Astrocyte (in vitro differentiated cells and primary cell): ENCODE measurements around the gene GH1. TPM values are rescaled to one million over a fixed set of nuclear protein-coding genes. Genes with fewer than 3 reads are reported as not detected.
"Not testable (repeated sequence)": the region's sequence is repeated elsewhere in the genome, so short reads cannot be mapped to it uniquely, and the experiment has no call there.

Source experiments
- DNase-seq: peaks from one replicate; pipeline ENCODE4 v3.0.0-alpha.2; 2010; ENCODE audit warnings: low read depth
- FAIRE-seq: peaks from 2 replicates; lab custom pipeline; 2011; peaks lifted over from hg19 to GRCh38; lab: Jason Lieb, UNC
- H2AFZ ChIP-seq: 2 replicates; pipeline ENCODE4 v1.6.0; 2012; ENCODE audit warnings: low read depth, low read length, inconsistent platforms
- H3K27ac ChIP-seq: 2 replicates; pipeline ENCODE4 v1.5.1; 2011; ENCODE audit warnings: low read depth, low read length, inconsistent platforms
- H3K27me3 ChIP-seq: 2 replicates; pipeline ENCODE4 v1.6.0; 2011; ENCODE audit warnings: low read length, inconsistent platforms; ENCODE audit not compliant: insufficient read depth
- H3K36me3 ChIP-seq: 2 replicates; pipeline ENCODE4 v1.5.1; 2011; ENCODE audit warnings: low read length, inconsistent platforms; ENCODE audit not compliant: insufficient read depth
- H3K4me1 ChIP-seq: 2 replicates; pipeline ENCODE4 v1.5.1; 2011; ENCODE audit warnings: low read length, inconsistent platforms; ENCODE audit not compliant: insufficient read depth
- H3K4me2 ChIP-seq: 2 replicates; pipeline ENCODE4 v1.6.0; 2012; ENCODE audit warnings: low read length, inconsistent platforms
- H3K4me3 ChIP-seq: 2 replicates; pipeline ENCODE4 v1.5.1; 2011; ENCODE audit warnings: low read depth, mild to moderate bottlenecking, low read length, inconsistent platforms; ENCODE audit not compliant: insufficient read depth
- H3K79me2 ChIP-seq: 2 replicates; pipeline ENCODE4 v1.6.0; 2012; ENCODE audit warnings: mild to moderate bottlenecking, low read length, inconsistent platforms; ENCODE audit not compliant: insufficient read depth
- H3K9ac ChIP-seq: 2 replicates; pipeline ENCODE4 v1.6.0; 2012; ENCODE audit warnings: mild to moderate bottlenecking, low read length, inconsistent platforms
- H3K9me3 ChIP-seq: 2 replicates; pipeline ENCODE4 v1.5.1; 2012; ENCODE audit warnings: low read depth, mild to moderate bottlenecking, low read length, inconsistent platforms; ENCODE audit not compliant: insufficient read depth
- H4K20me1 ChIP-seq: 2 replicates; pipeline ENCODE4 v1.6.0; 2012; ENCODE audit warnings: low read length, inconsistent platforms; ENCODE audit not compliant: insufficient read depth
- H3K27ac Mint-ChIP-seq: one replicate; pipeline ENCODE4 v1.8.0; 2021; ENCODE audit warnings: mild to moderate bottlenecking, mixed read lengths; ENCODE audit not compliant: unreplicated experiment
- H3K27me3 Mint-ChIP-seq: one replicate; pipeline ENCODE4 v1.8.0; 2021; ENCODE audit warnings: low read depth, mixed read lengths; ENCODE audit not compliant: unreplicated experiment
- H3K36me3 Mint-ChIP-seq: one replicate; pipeline ENCODE4 v1.8.0; 2021; ENCODE audit warnings: low read depth, mixed read lengths; ENCODE audit not compliant: unreplicated experiment
- H3K4me1 Mint-ChIP-seq: one replicate; pipeline ENCODE4 v1.8.0; 2021; ENCODE audit warnings: low read depth, mixed read lengths; ENCODE audit not compliant: unreplicated experiment
- H3K4me3 Mint-ChIP-seq: one replicate; pipeline ENCODE4 v1.8.0; 2021; ENCODE audit warnings: mild to moderate bottlenecking, moderate library complexity, mixed read lengths; ENCODE audit not compliant: unreplicated experiment
- H3K9me3 Mint-ChIP-seq: one replicate; pipeline ENCODE4 v1.8.0; 2021; ENCODE audit warnings: mild to moderate bottlenecking, mixed read lengths; ENCODE audit not compliant: unreplicated experiment
- EZH2 ChIP-seq: IDR thresholded peaks from 2 replicates; pipeline ENCODE4 v1.6.1; 2012; ENCODE audit warnings: mild to moderate bottlenecking, low read length, inconsistent platforms; ENCODE audit not compliant: insufficient read depth
- total RNA-seq: library from RNA; stranded (reverse); gene quantifications from 2 replicates; pipeline ENCODE4 v1.2.1, GENCODE V29; 2021
- TF ChIP-seq, protein P1 (sequence below): IDR thresholded peaks from 2 replicates; pipeline ENCODE4 v1.5.1; 2011; ENCODE audit warnings: low read depth, mild to moderate bottlenecking, inconsistent platforms, low read length, moderate library complexity; ENCODE audit not compliant: insufficient read depth

The GH1 gene
- total RNA-seq, 1 donor from 2014 or later, result not detected

GRCh38 chr17:63926164-63926563, 7.5 kb upstream of the GH1 start:
- Mint-ChIP-seq H3K27me3 (peaks cover 9% of the 10 kb centered on the region), H3K36me3 (no peaks in the 10 kb centered on the region), H3K4me3 (no peak overlapping the region), H3K9me3 (no peaks in the 10 kb centered on the region), H3K27ac (no peak overlapping the region), H3K4me1 (no peaks in the 10 kb centered on the region)
- Histone ChIP-seq H3K27ac (no peak overlapping the region), H4K20me1 (no peaks in the 10 kb centered on the region), H3K4me3 (no peak overlapping the region), H3K4me1 (no peaks in the 10 kb centered on the region), H3K27me3 (no peaks in the 10 kb centered on the region), H3K9ac (no peak overlapping the region), H3K9me3 (no peaks in the 10 kb centered on the region), H3K79me2 (no peaks in the 10 kb centered on the region), H3K4me2 (no peak overlapping the region), H3K36me3 (no peaks in the 10 kb centered on the region), H2AFZ (no peak overlapping the region)
- DNase-seq, result no peak
- no peak for FAIRE-seq
- TF ChIP-seq EZH2, result no peak
- TF ChIP-seq, protein P1, sequence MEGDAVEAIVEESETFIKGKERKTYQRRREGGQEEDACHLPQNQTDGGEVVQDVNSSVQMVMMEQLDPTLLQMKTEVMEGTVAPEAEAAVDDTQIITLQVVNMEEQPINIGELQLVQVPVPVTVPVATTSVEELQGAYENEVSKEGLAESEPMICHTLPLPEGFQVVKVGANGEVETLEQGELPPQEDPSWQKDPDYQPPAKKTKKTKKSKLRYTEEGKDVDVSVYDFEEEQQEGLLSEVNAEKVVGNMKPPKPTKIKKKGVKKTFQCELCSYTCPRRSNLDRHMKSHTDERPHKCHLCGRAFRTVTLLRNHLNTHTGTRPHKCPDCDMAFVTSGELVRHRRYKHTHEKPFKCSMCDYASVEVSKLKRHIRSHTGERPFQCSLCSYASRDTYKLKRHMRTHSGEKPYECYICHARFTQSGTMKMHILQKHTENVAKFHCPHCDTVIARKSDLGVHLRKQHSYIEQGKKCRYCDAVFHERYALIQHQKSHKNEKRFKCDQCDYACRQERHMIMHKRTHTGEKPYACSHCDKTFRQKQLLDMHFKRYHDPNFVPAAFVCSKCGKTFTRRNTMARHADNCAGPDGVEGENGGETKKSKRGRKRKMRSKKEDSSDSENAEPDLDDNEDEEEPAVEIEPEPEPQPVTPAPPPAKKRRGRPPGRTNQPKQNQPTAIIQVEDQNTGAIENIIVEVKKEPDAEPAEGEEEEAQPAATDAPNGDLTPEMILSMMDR, result no peak

GRCh38 chr17:63925615-63926014, 7.0 kb upstream of the GH1 start:
- no peak for TF ChIP-seq EZH2
- TF ChIP-seq, protein P1, result no peak
- no peak overlapping the region for H3K4me3 Mint-ChIP-seq

DNA sequence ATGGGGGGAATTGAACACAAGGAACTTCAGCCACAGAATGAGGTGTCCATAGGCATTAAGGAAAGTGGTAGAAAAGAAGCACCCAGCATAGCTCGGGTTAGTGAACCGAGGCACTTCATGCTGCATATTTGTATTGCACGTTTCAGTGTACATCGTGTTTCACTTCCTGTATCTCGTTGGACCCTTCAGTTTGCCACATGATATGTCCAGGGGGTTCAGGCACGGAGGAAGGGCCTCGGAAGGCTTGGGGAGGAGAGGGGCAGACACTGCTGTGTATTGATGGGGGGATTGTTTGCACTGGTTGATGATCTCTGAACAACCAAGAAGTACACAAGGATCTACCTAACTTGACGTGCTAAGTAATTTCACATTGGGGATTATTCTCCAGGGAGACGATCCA, 3.8 kb upstream of the GH1 start:
- not testable (repeated sequence) for DNase-seq

More at GRCh38 chr17:63925615-63926014, 7.0 kb upstream of the GH1 start:
- Mint-ChIP-seq H3K27me3 (peaks cover 9% of the 10 kb centered on the region), H3K27ac (no peak overlapping the region), H3K9me3 (no peaks in the 10 kb centered on the region), H3K4me1 (no peaks in the 10 kb centered on the region), H3K36me3 (no peaks in the 10 kb centered on the region)
- H4K20me1 ChIP-seq, result no peaks in the 10 kb centered on the region
- no peak overlapping the region for H2AFZ ChIP-seq
- no peak overlapping the region for H3K4me3 ChIP-seq
- H3K4me1 ChIP-seq, result no peaks in the 10 kb centered on the region
- no peaks in the 10 kb centered on the region for H3K79me2 ChIP-seq
- H3K9me3 ChIP-seq, result no peaks in the 10 kb centered on the region
- no peak overlapping the region for H3K9ac ChIP-seq
- no peak overlapping the region for H3K4me2 ChIP-seq
- FAIRE-seq, result no peak
- no peak overlapping the region for H3K27ac ChIP-seq
- H3K27me3 ChIP-seq, result no peaks in the 10 kb centered on the region
- DNase-seq, result no peak
- H3K36me3 ChIP-seq, result no peaks in the 10 kb centered on the region

GRCh38 chr17:63920779-63921178, 2.1 kb upstream of the GH1 start:
- not testable (repeated sequence) for H3K36me3 Mint-ChIP-seq, DNase-seq, H3K4me2 ChIP-seq, FAIRE-seq, H3K4me3 Mint-ChIP-seq, H4K20me1 ChIP-seq, H2AFZ ChIP-seq, H3K9me3 Mint-ChIP-seq, H3K27ac ChIP-seq, H3K36me3 ChIP-seq, H3K79me2 ChIP-seq, H3K9ac ChIP-seq, H3K9me3 ChIP-seq, H3K4me3 ChIP-seq, H3K27ac Mint-ChIP-seq, H3K27me3 ChIP-seq, H3K4me1 Mint-ChIP-seq, H3K4me1 ChIP-seq
- peaks cover 34% of the 10 kb centered on the region for H3K27me3 Mint-ChIP-seq

More for the DNA sequence above, 3.8 kb upstream of the GH1 start:
- not testable (repeated sequence) for H3K36me3 Mint-ChIP-seq, H3K27ac Mint-ChIP-seq, H3K36me3 ChIP-seq, H3K79me2 ChIP-seq, H3K9me3 ChIP-seq, H3K4me1 ChIP-seq, H3K4me1 Mint-ChIP-seq, H2AFZ ChIP-seq, H3K27me3 ChIP-seq, H3K9me3 Mint-ChIP-seq, H3K4me2 ChIP-seq, H3K27ac ChIP-seq, H3K4me3 Mint-ChIP-seq, H4K20me1 ChIP-seq, FAIRE-seq, H3K9ac ChIP-seq, H3K4me3 ChIP-seq
- H3K27me3 Mint-ChIP-seq, result peaks cover 22% of the 10 kb centered on the region

- DNase-seq, FAIRE-seq, H3K9me3 Mint-ChIP-seq, H3K4me1 ChIP-seq, H2AFZ ChIP-seq, H3K4me3 ChIP-seq, H3K79me2 ChIP-seq, H3K36me3 ChIP-seq, H3K4me1 Mint-ChIP-seq, H3K9ac ChIP-seq, H3K36me3 Mint-ChIP-seq, H3K9me3 ChIP-seq, H3K27ac Mint-ChIP-seq, H3K27me3 ChIP-seq, H3K27ac ChIP-seq, H3K4me3 Mint-ChIP-seq, H3K4me2 ChIP-seq, H4K20me1 ChIP-seq: not testable (repeated sequence)
- H3K27me3 Mint-ChIP-seq, result peaks cover 37% of the 10 kb centered on the region
Measured at GRCh38 chr17:63920050-63920449, 1.4 kb upstream of the GH1 start.
